Stimulated activated CD8-positive, alpha-beta memory T cell treated with anti-CD3 and anti-CD28 coated beads, Interleukin-15, amount 100 ng/mL, for 48 hours (primary cell): ENCODE measurements around the gene ADGRA1.

Experiments
- DNase-seq, 2 donors: peaks; one replicate each; pipeline ENCODE4 v3.0.0-alpha.2; 2020; ENCODE audit warnings: low read depth in 2 of 2

Gene ADGRA1

GRCh38 chr10:133076274-133077038, 11.3 kb upstream of the ADGRA1 start:
- no peak for DNase-seq

DNA sequence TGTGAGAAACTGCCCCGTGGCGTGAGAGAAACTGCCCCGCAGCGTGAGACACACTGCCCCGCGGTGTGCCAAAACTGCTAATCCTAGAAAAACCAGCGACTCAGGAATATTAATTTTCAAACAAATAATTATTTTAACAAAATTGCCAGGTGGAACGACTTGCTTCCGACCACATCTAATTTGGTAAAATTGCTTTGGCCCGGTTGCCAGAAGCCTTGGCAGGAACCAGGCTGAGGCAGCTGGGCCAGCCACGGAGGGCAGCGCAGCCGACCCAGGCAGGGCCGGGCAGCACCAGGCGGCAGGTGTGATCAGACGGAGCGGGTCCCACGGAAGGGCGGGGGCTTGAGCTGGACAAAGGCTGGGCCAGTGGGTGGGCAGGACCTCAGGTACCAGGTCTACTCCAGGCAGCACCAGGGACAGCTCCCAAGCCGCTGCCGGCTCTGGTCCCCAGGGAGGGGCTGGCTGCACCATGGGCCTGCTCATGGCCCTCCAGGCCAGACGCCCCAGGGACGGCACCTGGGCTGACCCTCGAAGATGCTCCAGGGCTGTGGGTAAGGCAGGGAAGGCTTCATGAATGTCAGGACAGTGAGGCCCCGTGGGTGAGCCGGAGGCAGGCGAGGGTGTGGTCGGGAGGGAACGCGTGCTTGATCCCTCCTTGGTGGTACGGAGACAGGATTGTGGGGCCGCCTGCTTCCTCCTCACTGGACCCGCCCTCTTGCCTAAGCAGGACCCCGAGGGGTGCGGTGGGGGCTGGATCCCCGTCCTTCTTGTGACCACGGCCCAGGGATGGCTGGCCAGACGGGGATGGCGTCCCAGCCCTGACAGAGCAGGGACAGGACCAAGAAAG, 7.7 kb upstream of the ADGRA1 start:
- no peak for DNase-seq

DNA sequence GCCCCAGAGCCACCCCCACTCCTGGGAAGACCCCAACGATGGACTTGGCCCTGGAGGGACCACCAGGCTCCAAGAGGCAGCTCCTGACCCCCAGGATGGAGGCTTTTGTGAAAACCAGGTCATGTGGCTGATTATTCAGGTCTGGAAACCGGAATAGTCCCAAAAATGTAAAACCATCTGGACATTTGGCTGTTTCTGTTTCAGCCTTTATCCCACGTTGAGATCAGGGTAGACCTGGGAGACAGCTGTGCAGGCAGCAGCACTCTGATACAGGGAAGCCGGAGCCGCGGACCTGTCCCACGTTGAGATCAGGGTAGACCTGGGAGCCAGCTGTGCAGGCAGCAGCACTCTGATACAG, 7.1 kb upstream of the ADGRA1 start:
- DNase-seq, result no peak

GRCh38 chr10:133081636-133082035, 6.1 kb upstream of the ADGRA1 start:
- no peak for DNase-seq

GRCh38 chr10:133082685-133083421, 4.9 kb upstream of the ADGRA1 start:
- no peak for DNase-seq

GRCh38 chr10:133083422-133084100, 4.2 kb upstream of the ADGRA1 start:
- DNase-seq, result no peak

- no peak for DNase-seq
Measured at GRCh38 chr10:133084491-133084890, 3.2 kb upstream of the ADGRA1 start.

DNA sequence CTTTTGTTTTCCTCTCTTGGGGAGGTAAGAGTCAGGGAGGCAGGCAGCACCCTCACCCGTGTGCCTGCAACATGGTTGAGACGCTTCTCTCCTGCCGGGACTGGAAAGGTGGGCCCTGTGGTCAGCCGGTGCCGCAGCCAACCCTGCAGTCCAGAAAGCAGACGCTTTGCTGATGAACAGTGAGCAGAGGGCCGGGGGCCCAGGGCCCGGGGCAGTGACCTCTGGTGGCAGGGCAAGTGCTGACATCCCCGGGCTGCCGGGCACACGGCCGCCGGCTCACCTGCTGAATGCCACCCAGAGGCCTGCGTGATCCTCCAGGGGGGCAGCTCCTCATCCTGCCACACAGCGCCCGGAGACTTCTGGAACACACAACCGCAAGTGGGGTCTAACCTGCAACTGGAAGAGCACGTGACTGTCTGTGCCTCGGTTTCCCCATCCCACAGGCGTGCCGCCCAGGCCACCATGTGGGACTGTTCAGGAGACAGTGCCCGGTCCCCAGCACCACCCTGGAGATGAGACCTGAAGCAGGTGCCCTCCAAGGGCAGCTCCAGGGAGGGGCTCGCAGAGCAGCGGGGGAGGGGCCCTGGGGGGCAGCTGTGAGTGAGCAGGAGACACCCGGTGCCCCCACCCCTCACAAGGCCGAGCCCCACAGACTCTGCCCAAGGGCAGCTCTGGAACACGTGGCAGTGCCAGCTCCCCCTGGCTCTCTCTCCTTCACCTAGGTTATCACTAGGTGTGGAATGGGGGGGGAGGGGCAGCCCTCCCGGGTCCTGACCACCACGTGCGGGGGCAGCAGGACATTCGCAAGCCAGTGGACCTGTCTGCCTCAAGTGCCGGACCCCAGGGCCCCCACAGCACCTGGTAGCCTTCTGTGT, 2.2 kb upstream of the ADGRA1 start:
- DNase-seq, result no peak

GRCh38 chr10:133086247-133086646, 1.5 kb upstream of the ADGRA1 start:
- DNase-seq, result no peak

DNA sequence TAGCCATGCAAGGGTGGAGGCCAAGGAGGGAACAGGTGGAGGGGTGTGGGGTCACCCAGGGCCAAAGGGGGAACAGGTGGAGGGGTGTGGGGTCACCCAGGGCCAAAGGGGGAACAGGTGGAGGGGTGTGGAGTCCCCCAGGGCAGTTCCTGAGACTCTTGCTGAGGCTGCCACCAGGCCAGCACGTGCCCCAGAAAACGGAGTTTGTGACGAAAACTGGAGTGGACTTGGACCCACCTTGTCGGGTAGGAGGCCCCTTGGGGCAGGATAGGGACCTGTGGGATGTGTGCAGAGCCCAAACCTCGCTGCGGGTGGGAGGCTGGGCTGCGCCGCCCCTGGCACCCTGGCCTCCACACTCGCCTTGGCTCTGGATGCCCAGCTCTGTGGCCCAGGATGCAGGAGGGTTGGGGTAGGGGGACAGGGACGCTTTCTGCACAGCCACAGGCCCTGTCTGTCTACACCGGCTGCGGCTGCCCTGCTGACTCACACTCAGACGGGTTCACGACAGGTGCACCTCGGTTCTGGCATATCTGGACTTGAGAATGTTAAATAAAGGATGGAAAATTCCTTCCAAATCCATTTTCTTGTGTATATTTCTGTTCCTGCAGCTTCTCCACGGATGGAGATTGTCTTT, 562 bp upstream of the ADGRA1 start:
- DNase-seq, result no peak

DNA sequence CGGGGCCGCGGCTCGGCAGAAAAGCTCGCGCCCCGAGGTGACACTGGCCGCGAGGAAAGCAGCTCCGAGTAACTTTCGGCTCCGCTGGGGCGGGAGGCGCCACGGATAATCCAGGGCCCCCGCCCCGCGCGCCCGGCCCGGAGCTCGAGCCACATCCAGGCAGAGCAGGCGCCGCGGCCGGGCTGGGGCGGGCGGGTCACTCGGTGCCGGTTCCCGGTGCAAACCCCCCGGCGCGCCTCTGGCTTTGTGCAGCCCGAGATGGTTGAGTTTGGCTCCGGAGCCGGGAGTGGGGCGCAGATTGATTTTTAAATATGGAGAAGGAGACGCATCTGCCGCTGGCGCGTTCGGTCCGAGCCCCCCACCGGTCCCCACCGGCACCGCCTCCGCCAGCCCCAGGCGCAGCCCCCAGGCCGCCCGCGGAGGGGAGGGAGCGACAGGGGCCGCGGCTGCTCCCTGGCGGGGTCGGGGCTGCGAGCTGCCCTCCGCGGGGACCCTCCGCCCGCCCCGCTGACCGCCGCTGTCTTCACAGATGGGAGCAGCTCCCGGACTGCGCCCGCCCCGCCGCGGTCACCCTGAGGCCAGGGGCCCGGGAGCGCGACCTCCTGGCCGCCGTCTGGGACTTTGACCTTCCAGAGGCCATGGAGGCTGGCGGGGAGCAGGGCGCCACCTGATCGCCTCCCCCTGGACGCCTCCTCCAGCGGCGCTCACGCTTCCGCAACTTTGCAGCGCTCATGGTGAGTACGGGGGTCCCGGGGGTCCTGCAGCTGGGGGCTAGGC, 643 bp downstream of the ADGRA1 start:
- no peak for DNase-seq

- DNase-seq, result no peak
Measured at GRCh38 chr10:133088956-133089800, 1.5 kb downstream of the ADGRA1 start.

GRCh38 chr10:133090101-133090500, 2.4 kb downstream of the ADGRA1 start:
- DNase-seq, result no peak

DNA sequence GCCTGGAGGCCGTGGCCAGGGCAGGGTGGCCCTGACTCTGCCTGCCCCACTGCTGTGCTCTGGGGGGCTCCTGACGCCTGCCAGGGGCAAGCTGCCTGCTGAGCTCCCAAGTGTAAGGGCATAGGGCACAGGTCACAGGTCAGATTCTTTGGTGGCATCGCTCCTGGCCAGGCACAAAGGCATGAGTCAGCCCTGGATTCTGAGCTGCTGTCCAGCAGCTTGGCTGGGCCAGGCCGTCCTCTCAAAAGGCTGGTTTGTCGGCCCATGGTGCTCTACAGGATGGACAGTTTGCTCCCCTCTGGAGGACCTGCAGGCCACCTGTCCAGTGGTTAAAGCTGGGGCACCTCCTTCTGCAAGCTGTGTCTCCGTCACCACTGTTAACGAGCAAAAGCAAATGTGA, 2.9 kb downstream of the ADGRA1 start:
- DNase-seq, result no peak

- DNase-seq, result no peak
Measured at GRCh38 chr10:133091316-133091715, 3.6 kb downstream of the ADGRA1 start.

DNA sequence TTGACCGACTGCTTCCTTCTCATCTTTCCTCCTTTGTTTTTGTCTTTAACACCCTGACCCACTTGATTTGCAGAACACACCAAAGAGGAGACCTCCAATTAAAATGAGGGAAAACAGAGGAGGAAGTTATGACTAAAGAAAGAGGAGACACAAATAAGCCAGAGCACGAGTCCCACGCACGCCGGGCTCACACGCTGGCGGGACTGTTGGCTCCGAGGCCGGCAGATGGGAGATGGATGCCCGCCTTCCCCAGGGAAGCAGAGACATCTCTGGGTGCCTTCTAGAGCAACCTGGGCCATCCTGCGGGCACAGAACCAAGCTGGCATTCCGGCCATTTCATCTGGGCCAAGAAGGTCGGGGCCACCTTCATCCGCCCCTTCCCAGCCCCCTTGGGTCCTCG, 5.6 kb downstream of the ADGRA1 start:
- DNase-seq, result no peak

DNA sequence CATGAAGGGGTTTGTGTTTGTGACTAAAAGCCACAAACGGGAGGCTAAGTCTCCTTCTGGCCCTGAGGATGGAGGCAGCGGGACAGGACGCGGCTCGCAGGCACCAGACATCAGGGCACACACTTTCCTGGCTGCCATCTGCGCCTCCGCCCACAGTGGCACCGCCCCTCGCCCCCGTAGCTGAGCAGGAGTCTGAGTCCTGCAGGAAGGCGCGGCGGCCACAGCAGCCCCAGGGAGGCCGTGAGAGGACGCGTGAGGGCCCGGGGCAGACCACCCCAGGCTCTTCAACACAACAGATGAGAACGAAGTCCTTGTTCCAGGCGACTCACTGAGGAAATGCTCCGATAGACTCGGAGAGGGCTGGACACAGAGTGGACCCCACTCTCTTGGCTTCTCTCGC, 6.6 kb downstream of the ADGRA1 start:
- no peak for DNase-seq

- DNase-seq, result no peak
Measured at GRCh38 chr10:133094866-133095265, 7.1 kb downstream of the ADGRA1 start.

GRCh38 chr10:133095586-133095985, 7.9 kb downstream of the ADGRA1 start:
- DNase-seq, result no peak
